GM12865 (cell line): ENCODE data around the gene WASF1.

Experiments
- DNase-seq: peaks from one replicate; pipeline ENCODE4 v3.0.0; 2010; ENCODE audit warnings: low read depth
- H3K4me3 ChIP-seq: 2 replicates; pipeline ENCODE4 v1.5.1; 2011; ENCODE audit warnings: mild to moderate bottlenecking, low read depth, low read length, control low read depth
- CTCF ChIP-seq: IDR thresholded peaks from 2 replicates; pipeline ENCODE4 v1.5.1; 2011; ENCODE audit warnings: low read length, control low read depth, low read depth, inconsistent platforms; ENCODE audit not compliant: insufficient read depth; ENCODE audit errors: missing control alignments

The WASF1 gene

GRCh38 chr6:110054664-110055386 is 124.6 kb downstream of the WASF1 start:
- no peak for DNase-seq
- H3K4me3 ChIP-seq = no peak overlapping the region
- no peak for TF ChIP-seq CTCF

GRCh38 chr6:110053395-110054240 is 125.9 kb downstream of the WASF1 start:
- H3K4me3 ChIP-seq = no peak overlapping the region
- TF ChIP-seq CTCF = peak; percentile 50
- peak; percentile 45 for DNase-seq

GRCh38 chr6:110050440-110050813 is 129.0 kb downstream of the WASF1 start:
- DNase-seq = no peak
- no peak for TF ChIP-seq CTCF
- H3K4me3 ChIP-seq = no peak overlapping the region
